DOHH2 (cell line): Measurements from ENCODE around the gene CUEDC1.
A peak's percentile ranks its signal among the peaks of the same experiment; 100 is the strongest.

Experiments
- H3F3A ChIP-seq: fragments of 200-600 bp; sonication (generic), shearing (Covaris generic); 2 replicates; pipeline ENCODE4 v1.6.0; 2016; ENCODE audit warnings: antibody characterized with exemption, mild to moderate bottlenecking; ENCODE audit not compliant: control insufficient read depth, insufficient read depth
- H3K27ac ChIP-seq: fragments of 200-600 bp; sonication (generic); 2 replicates; pipeline ENCODE4 v1.5.1; 2014; ENCODE audit warnings: low read depth, mild to moderate bottlenecking, low read length, moderate library complexity
- H3K27me3 ChIP-seq: fragments of 200-600 bp; sonication (generic); 2 replicates; pipeline ENCODE4 v1.6.1; 2014; ENCODE audit warnings: mild to moderate bottlenecking, low read length, mixed read lengths; ENCODE audit not compliant: control insufficient read depth
- H3K36me3 ChIP-seq: fragments of 200-600 bp; sonication (generic); 2 replicates; pipeline ENCODE4 v1.6.1; 2014; ENCODE audit warnings: mild to moderate bottlenecking, low read length, moderate library complexity, mixed read lengths; ENCODE audit not compliant: control insufficient read depth
- H3K4me1 ChIP-seq: fragments of 200-600 bp; sonication (generic); 2 replicates; pipeline ENCODE4 v1.6.1; 2014; ENCODE audit warnings: mild to moderate bottlenecking, low read length, mixed read lengths; ENCODE audit not compliant: control insufficient read depth
- H3K4me2 ChIP-seq: fragments of 200-600 bp; sonication (generic); 2 replicates; pipeline ENCODE4 v1.6.0; 2014; ENCODE audit warnings: mild to moderate bottlenecking, low read length, moderate library complexity
- H3K4me3 ChIP-seq: fragments of 200-600 bp; sonication (generic); 2 replicates; pipeline ENCODE4 v1.5.1; 2014; ENCODE audit warnings: mild to moderate bottlenecking, low read length, mixed read lengths
- H3K79me2 ChIP-seq: fragments of 200-600 bp; sonication (generic); 2 replicates; pipeline ENCODE4 v1.6.1; 2014; ENCODE audit warnings: mild to moderate bottlenecking, low read length, mixed read lengths; ENCODE audit not compliant: control insufficient read depth
- H3K9me2 ChIP-seq: fragments of 200-600 bp; sonication (generic); replicated peaks from 2 replicates; pipeline ENCODE4 v1.6.1; 2014; ENCODE audit warnings: mild to moderate bottlenecking, low read length, mixed read lengths; ENCODE audit not compliant: control insufficient read depth
- H3K9me3 ChIP-seq: fragments of 200-600 bp; sonication (generic); 2 replicates; pipeline ENCODE4 v1.6.1; 2014; ENCODE audit warnings: antibody characterized with exemption, low read length, mixed read lengths; ENCODE audit not compliant: control insufficient read depth, insufficient read depth
- H4K20me1 ChIP-seq: fragments of 200-600 bp; sonication (generic); 2 replicates; pipeline ENCODE4 v1.6.0; 2014; ENCODE audit warnings: low read depth, mild to moderate bottlenecking, antibody characterized with exemption, low read length, moderate library complexity; ENCODE audit not compliant: control insufficient read depth, insufficient read depth
- CTCF ChIP-seq: fragments of 200-600 bp; sonication (generic); IDR thresholded peaks from one replicate; pipeline ENCODE4 v1.5.1; 2014; ENCODE audit warnings: antibody characterized with exemption, mild to moderate bottlenecking, low read depth, low read length; ENCODE audit not compliant: poor library complexity, severe bottlenecking
- EZH2phosphoT487 ChIP-seq: fragments of 200-600 bp; sonication (generic); IDR thresholded peaks from 2 replicates; pipeline ENCODE4 v1.6.1; 2017; ENCODE audit warnings: borderline replicate concordance, mild to moderate bottlenecking, antibody characterized with exemption, low read length, moderate library complexity, mixed read lengths

Gene CUEDC1

DNA sequence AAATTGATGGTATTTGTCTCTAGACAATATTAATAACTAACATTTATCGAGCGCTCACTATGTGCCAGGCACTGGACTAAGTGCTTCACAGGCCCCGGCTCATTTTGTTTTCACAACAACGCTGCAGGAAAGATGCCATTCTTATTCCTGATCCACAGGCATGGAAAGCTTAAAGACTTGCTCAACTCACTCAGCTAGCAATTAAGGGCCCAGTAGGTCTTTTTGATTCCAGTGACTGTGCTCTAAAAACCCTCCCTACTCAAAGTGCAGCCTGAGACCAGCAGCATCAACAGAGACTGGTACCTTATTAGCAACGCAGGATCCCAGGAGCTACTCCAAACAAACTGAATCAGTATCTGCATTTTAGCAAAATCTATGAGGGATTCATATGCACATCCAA is 35.3 kb downstream of the CUEDC1 start:
- no peaks in the 10 kb centered on the region for H3K36me3 ChIP-seq
- no peaks in the 10 kb centered on the region for H4K20me1 ChIP-seq
- no peak overlapping the region for H3K27ac ChIP-seq
- TF ChIP-seq CTCF = no peak
- peak; percentile 52; the same call in 1 of the 2 replicates for TF ChIP-seq EZH2phosphoT487
- H3K27me3 ChIP-seq = peaks cover 18% of the 10 kb centered on the region
- H3K9me2 ChIP-seq = no peaks in the 10 kb centered on the region
- no peaks in the 10 kb centered on the region for H3F3A ChIP-seq
- no peaks in the 10 kb centered on the region for H3K9me3 ChIP-seq
- no peaks in the 10 kb centered on the region for H3K4me1 ChIP-seq
- H3K4me2 ChIP-seq = no peak overlapping the region
- H3K4me3 ChIP-seq = no peak overlapping the region
- H3K79me2 ChIP-seq = no peaks in the 10 kb centered on the region

- Histone ChIP-seq H3K4me1 (no peaks in the 10 kb centered on the region), H3K79me2 (no peaks in the 10 kb centered on the region), H3K27me3 (peaks cover 29% of the 10 kb centered on the region), H4K20me1 (no peaks in the 10 kb centered on the region), H3K27ac (no peak overlapping the region), H3K9me3 (no peaks in the 10 kb centered on the region), H3K9me2 (no peaks in the 10 kb centered on the region), H3F3A (no peaks in the 10 kb centered on the region), H3K4me3 (no peak overlapping the region), H3K4me2 (no peak overlapping the region), H3K36me3 (no peaks in the 10 kb centered on the region)
- no peak for TF ChIP-seq CTCF
Measured at GRCh38 chr17:57918017-57918895, 37.0 kb downstream of the CUEDC1 start.

DNA sequence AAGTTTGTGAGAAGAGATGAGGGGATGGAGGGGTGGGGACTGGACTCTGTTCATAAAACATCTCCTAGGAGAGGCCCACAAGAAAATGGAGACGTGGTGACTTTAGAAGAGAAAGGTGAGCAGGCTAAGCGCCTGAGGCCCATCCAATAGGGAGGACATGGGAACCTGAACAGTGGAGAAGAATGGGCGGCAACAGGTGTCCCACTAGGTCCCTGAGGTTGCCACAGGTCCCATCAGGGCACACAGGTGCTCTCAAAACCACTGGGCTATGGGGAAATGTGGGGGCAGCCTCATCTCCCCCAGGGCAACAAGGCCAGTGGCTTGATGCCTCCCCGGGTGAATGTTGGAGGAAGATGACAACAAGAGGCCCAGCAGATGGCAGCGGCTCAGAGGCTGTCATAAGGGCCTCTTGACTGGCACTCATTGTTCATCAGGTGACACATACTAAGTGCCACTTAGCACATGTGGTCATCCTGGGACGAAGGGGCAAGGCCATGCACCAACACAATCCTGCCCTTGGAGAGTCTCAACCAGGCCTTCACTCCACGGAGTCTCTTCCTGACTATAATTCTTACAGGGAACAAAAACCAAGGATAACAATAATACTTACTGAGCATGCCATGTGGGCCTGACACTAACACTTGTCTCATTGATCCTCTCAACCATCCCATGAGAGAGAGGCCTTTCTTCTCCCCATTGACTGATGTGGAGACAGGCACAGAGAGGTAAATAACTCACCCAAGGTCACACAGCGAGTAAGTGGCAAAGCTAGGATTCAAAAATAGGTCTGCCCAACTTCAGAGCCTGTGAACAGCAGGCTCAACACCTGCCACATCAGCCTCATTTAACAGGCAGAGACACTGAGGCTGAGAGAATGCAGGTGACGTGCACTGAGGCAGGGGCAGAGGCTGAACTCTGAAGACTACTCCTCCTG is 38.0 kb downstream of the CUEDC1 start:
- H3K79me2 ChIP-seq = no peaks in the 10 kb centered on the region
- TF ChIP-seq CTCF = no peak
- no peak for TF ChIP-seq EZH2phosphoT487
- no peaks in the 10 kb centered on the region for H3K9me2 ChIP-seq
- H3K4me1 ChIP-seq = no peaks in the 10 kb centered on the region
- no peak overlapping the region for H3K4me2 ChIP-seq
- no peak overlapping the region for H3K27ac ChIP-seq
- no peaks in the 10 kb centered on the region for H3K9me3 ChIP-seq
- no peaks in the 10 kb centered on the region for H4K20me1 ChIP-seq
- H3K27me3 ChIP-seq = peaks cover 24% of the 10 kb centered on the region
- no peaks in the 10 kb centered on the region for H3F3A ChIP-seq
- no peak overlapping the region for H3K4me3 ChIP-seq
- no peaks in the 10 kb centered on the region for H3K36me3 ChIP-seq
